Sigmoid colon (tissue), 3 donors: ENCODE data around the gene HRH2.

Source experiments
- CTCF ChIP-seq, 4 experiments: fragments of 450-650 bp in 3 of 4; fragments of 200-600 bp in 1 of 4; IDR thresholded peaks; one replicate each; pipeline ENCODE4 v1.5.1; 2016 to 2019; ENCODE audit warnings: antibody characterized with exemption in 4 of 4, mild to moderate bottlenecking in 3 of 4, moderate library complexity in 2 of 4
- POLR2A ChIP-seq, 2 donors: fragments of 450-650 bp; IDR thresholded peaks; one replicate each; pipeline ENCODE4 v1.6.1; 2016; ENCODE audit warnings: antibody characterized with exemption in 2 of 2, mild to moderate bottlenecking in 2 of 2, moderate library complexity in 2 of 2

GRCh38 chr5:175706499-175706898 is 48.6 kb downstream of the HRH2 start:
- TF ChIP-seq CTCF (IDR thresholded peaks at IDR 0.05) (no peak), POLR2A (IDR thresholded peaks at IDR 0.05) (no peak)
